ENCODE data around the gene PYDC2.

Gene PYDC2

DNA sequence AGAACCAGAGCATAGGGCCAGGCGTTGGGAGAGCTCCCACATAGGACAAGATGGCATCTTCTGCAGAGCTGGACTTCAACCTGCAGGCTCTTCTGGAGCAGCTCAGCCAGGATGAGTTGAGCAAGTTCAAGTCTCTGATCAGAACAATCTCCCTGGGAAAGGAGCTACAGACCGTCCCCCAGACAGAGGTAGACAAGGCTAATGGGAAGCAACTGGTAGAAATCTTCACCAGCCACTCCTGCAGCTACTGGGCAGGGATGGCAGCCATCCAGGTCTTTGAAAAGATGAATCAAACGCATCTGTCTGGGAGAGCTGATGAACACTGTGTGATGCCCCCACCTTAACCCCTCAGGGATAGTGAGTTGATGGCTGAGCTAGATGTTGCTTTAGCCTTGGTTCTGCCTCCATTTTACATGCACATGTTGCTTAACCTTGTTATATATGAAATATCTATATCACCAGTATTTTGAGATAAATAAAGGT lies at the start of gene PYDC2:
PYDC2 (plus strand) TSS at position 51 of the 483 bp plus-strand sequence; CDS start at position 51, 0 bp downstream.
- in situ Hi-C loops (cut with MboI; ENCODE audit: low sequenced_read_pairs): no loop called here
- no peak for DNase-seq (ENCODE audit: low spot score in 2 of 2)
- no peaks in the 10 kb centered on the region for H3K9me3 ChIP-seq

DNA sequence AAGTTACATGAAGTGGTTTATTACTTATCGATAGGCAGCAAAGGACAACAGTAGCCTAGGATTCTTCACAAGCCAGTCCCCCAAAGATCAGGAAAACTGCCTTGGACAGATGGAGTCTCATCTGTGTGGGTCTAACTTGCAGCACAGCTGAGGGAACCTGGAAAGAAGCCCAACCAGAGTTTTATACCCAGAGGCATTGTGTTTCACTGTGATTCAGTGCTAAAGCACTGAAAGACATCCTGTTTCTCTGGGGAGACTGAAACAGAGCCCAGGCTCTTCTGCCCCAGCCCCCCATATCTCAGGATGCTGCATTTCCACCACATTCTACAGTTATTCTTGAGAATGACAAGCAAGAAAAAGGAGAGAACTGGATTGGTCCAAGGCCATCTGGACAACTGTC lies 48.2 kb upstream of the PYDC2 start:
- no peaks in the 10 kb centered on the region for H3K4me1 ChIP-seq
- no peaks in the 10 kb centered on the region for H3K27me3 ChIP-seq (ENCODE audit: low read depth)
- in situ Hi-C loops (cut with MboI; ENCODE audit: low sequenced_read_pairs): loop anchor here (10.0 kb wide), 2 partner anchors 392 to 1022 kb away; no protein-coding TSS in a partner anchor
- no peaks in the 10 kb centered on the region for H3K36me3 ChIP-seq (replicated peaks)
- DNase-seq (ENCODE audit: low spot score in 2 of 2): no peak
- peaks cover 6% of the 10 kb centered on the region; the same call in 1 of the 2 replicates for H3K9me3 ChIP-seq
- H3K4me3 ChIP-seq: no peak overlapping the region

More for the DNA sequence above, at the start of gene PYDC2:
- no peaks in the 10 kb centered on the region for H3K4me1 ChIP-seq
- no peaks in the 10 kb centered on the region for H3K27me3 ChIP-seq (ENCODE audit: low read depth)
- H3K4me3 ChIP-seq: no peak within 1 kb of the TSS
- no peaks in the 10 kb centered on the region for H3K36me3 ChIP-seq (replicated peaks)

DNA sequence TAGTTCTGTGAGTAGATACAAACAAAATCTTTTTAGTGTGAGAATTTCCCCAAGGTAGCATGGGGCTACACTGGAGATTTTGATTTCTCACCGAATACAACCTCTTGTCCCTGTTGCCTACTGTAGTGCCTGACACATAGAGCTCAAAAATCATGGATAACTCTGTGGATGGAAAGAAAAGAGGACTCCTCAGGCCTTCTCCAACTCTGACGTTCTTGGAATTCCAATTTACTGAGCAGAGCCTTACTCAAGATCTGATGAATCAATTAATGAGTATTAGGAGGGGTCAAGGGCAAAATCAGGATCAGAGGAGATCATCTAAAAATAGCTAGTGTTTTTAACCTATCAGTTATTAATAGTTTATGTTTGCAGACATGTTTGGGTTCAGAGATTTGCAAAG lies 46.7 kb upstream of the PYDC2 start:
- Histone ChIP-seq H3K36me3 (replicated peaks) (no peaks in the 10 kb centered on the region), H3K4me1 (no peaks in the 10 kb centered on the region), H3K27me3 (ENCODE audit: low read depth) (no peaks in the 10 kb centered on the region), H3K4me3 (no peak overlapping the region), H3K9me3 (peaks cover 6% of the 10 kb centered on the region; the same call in 1 of the 2 replicates)
- in situ Hi-C loops (cut with MboI; ENCODE audit: low sequenced_read_pairs): loop anchor here (10.0 kb wide), 2 partner anchors 391 to 1021 kb away; no protein-coding TSS in a partner anchor
- DNase-seq (ENCODE audit: low spot score in 2 of 2): no peak

DNA sequence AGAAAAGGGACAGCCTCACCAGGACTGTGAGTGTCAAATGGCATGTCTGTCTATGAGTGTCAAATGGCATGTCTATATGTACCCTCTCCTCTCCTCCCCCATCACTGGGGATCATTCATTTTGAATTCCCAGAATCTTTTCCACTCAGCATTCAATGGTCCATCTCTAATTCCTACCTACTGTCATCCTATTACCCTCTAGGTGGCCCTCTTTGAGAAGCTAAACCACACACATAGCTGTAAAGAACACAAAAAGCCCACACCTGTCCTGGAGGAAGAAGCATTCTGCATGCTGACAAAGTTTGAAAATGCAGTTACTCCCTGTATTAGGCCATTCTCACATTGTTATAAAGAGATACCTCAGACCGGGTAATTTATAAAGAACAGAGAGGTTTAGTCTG lies 46.2 kb upstream of the PYDC2 start:
- Histone ChIP-seq H3K4me3 (no peak overlapping the region), H3K36me3 (replicated peaks) (no peaks in the 10 kb centered on the region), H3K4me1 (no peaks in the 10 kb centered on the region), H3K27me3 (ENCODE audit: low read depth) (no peaks in the 10 kb centered on the region), H3K9me3 (peaks cover 3% of the 10 kb centered on the region; the same call in 1 of the 2 replicates)
- no peak for DNase-seq (ENCODE audit: low spot score in 2 of 2)
- in situ Hi-C loops (cut with MboI; ENCODE audit: low sequenced_read_pairs): loop anchor here (10.0 kb wide), 2 partner anchors 390 to 1020 kb away; no protein-coding TSS in a partner anchor

DNA sequence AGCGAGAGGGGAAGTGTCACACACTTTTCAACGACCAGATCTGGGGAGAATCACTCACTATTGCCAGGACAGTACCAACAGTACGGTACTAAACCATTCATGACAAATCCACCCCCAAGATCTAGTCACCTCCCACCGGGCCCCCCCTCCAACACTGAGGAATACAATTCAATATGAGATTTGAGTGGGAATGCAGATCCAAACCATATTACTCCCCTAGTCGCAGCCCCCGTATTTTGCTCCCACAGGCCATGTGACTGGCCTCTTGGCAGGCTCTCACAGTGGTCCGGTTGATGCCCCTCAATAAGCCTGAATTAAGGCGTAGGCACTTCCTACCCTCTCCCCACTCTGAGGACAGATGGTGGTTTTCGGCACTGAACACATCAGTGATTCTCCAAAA lies 45.4 kb upstream of the PYDC2 start:
- H3K4me1 ChIP-seq: no peaks in the 10 kb centered on the region
- no peaks in the 10 kb centered on the region for H3K27me3 ChIP-seq (ENCODE audit: low read depth)
- no peak overlapping the region for H3K4me3 ChIP-seq
- DNase-seq (ENCODE audit: low spot score in 2 of 2): no peak
- no peaks in the 10 kb centered on the region for H3K9me3 ChIP-seq
- no peaks in the 10 kb centered on the region for H3K36me3 ChIP-seq (replicated peaks)
- in situ Hi-C loops (cut with MboI; ENCODE audit: low sequenced_read_pairs): loop anchor here (10.0 kb wide), 2 partner anchors 389 to 1019 kb away; no protein-coding TSS in a partner anchor

DNA sequence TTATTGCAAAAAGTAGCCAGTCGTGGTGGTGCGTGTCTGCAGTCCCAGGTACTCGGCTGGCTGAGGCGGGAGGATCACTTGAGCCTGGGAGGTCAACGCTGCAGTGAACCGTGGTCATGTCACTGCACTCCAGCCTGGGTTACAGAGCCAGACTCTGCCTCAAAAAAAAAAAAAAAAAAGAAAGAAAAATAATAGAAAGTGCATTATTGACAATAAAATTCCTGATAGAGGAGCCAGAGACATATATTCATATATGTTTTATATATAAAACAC lies 43.6 kb upstream of the PYDC2 start:
- H3K4me1 ChIP-seq: no peaks in the 10 kb centered on the region
- no peak overlapping the region for H3K4me3 ChIP-seq
- no peak for DNase-seq (ENCODE audit: low spot score in 2 of 2)
- in situ Hi-C loops (cut with MboI; ENCODE audit: low sequenced_read_pairs): loop anchor here (10.0 kb wide), 2 partner anchors 387 to 1017 kb away; no protein-coding TSS in a partner anchor
- no peaks in the 10 kb centered on the region for H3K27me3 ChIP-seq (ENCODE audit: low read depth)
- no peaks in the 10 kb centered on the region for H3K9me3 ChIP-seq
- no peaks in the 10 kb centered on the region for H3K36me3 ChIP-seq (replicated peaks)

DNA sequence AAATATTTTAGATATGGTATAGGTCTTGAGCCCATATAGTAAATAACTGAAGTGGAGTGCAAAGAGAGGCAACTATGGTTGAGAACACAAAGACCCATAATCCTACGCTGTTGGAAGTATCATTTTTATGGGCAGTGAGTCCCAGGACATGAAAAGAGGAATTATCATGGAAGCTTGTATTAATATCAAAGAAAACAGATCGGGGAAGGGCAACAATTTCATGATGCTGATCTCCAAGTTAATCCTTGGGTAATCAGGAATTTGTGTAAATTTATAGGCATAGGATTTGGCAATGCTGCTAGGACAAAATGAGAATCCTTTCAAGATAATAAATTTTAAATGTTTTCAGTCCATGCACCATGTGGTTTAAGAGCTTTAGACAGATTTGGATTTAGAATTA lies 40.2 kb upstream of the PYDC2 start:
- no peaks in the 10 kb centered on the region for H3K36me3 ChIP-seq (replicated peaks)
- no peak overlapping the region for H3K4me3 ChIP-seq
- no peaks in the 10 kb centered on the region for H3K27me3 ChIP-seq (ENCODE audit: low read depth)
- DNase-seq (ENCODE audit: low spot score in 2 of 2): peak in 1 of 2 experiments; percentile 8
- H3K4me1 ChIP-seq: peaks cover 3% of the 10 kb centered on the region; the same call in 1 of the 2 replicates
- in situ Hi-C loops (cut with MboI; ENCODE audit: low sequenced_read_pairs): no loop called here
- H3K9me3 ChIP-seq: no peaks in the 10 kb centered on the region

DNA sequence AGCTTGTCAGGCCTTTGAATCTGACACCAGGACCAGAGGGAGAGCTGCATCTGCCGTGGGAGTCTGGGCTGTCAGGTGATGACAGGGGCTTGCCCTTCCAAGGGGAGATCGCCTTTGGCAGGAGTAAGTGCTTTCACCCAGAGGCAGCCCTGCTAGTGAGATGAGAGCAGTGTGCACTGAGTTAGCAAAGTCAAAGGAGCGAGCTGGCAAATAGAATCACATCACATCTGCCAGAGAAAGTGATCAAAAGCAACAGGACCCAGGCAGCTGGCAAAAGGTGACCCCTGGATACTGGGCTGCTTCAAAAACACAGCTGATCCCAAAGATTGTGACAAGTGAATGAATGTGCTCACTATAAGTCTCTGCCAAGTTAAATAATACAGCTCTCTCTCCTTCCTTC lies 36.1 kb upstream of the PYDC2 start:
- peaks cover 8% of the 10 kb centered on the region; the same call in 1 of the 2 replicates for H3K4me1 ChIP-seq
- H3K27me3 ChIP-seq (ENCODE audit: low read depth): no peaks in the 10 kb centered on the region
- no peak for DNase-seq (ENCODE audit: low spot score in 2 of 2)
- no peaks in the 10 kb centered on the region for H3K36me3 ChIP-seq (replicated peaks)
- no peaks in the 10 kb centered on the region for H3K9me3 ChIP-seq
- H3K4me3 ChIP-seq: no peak overlapping the region
- in situ Hi-C loops (cut with MboI; ENCODE audit: low sequenced_read_pairs): no loop called here

DNA sequence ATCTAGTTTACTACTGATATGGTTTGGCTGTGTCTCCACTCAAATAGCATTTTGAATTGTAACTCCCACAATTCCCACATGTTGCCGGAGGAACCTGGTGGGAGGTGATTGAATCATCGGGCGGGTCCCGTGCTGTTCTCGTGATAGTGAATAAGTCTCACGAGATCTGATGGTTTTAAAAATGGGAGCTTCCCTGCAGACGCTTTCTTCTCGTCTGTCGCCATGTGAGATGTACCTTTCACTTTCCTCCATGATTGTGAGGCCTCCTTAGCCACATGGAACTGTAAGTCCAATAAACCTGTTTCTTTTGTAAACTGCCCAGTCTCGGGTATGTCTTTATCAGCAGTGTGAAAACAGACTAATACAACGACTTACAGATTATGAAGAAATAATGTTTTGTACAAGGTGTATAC lies 35.6 kb upstream of the PYDC2 start:
- in situ Hi-C loops (cut with MboI; ENCODE audit: low sequenced_read_pairs): no loop called here
- no peak for DNase-seq (ENCODE audit: low spot score in 2 of 2)
- Histone ChIP-seq H3K27me3 (ENCODE audit: low read depth) (no peaks in the 10 kb centered on the region), H3K4me1 (peaks cover 8% of the 10 kb centered on the region; the same call in 1 of the 2 replicates), H3K36me3 (replicated peaks) (no peaks in the 10 kb centered on the region), H3K4me3 (no peak overlapping the region), H3K9me3 (no peaks in the 10 kb centered on the region)

DNA sequence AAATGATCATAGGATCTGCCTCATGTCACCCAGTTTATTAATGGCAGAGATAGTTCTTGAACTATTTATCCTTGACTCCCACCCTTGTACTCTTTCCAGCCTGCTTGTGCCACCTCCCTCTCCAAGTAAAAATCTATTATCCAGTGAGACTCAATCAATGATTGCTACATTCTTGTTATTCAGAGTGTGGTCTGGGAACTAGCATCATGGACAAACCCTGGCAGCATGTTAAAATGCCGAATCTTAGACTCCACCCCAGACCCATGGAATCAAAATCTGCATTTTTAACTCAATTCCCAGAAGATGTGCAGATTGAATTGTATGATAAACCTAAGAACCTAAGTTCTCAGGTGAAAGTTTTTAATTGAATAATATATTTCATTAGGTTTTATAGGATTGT lies 34.7 kb upstream of the PYDC2 start:
- in situ Hi-C loops (cut with MboI; ENCODE audit: low sequenced_read_pairs): no loop called here
- Histone ChIP-seq H3K9me3 (no peaks in the 10 kb centered on the region), H3K4me1 (peaks cover 8% of the 10 kb centered on the region; the same call in 1 of the 2 replicates), H3K27me3 (ENCODE audit: low read depth) (no peaks in the 10 kb centered on the region), H3K4me3 (no peak overlapping the region), H3K36me3 (replicated peaks) (no peaks in the 10 kb centered on the region)
- no peak for DNase-seq (ENCODE audit: low spot score in 2 of 2)

DNA sequence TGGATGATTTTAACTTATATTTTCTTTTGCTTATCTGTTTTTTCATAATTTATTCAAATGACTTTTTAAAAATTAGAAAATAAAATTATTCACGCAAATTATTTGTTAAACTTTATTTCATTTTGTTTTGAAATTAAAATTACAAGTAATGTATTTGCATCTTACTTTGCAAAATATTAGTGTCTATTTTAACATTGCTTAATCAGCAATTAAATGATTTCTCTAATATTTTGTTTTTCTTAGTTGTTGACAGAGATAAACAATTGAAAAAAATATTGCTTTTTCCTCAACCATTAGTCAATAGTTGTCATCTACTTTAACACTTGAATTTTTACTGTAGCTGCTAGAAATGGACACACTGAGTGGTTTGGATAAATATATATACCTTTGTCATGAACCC lies 32.8 kb upstream of the PYDC2 start:
- no peak overlapping the region for H3K4me3 ChIP-seq
- in situ Hi-C loops (cut with MboI; ENCODE audit: low sequenced_read_pairs): no loop called here
- no peaks in the 10 kb centered on the region for H3K27me3 ChIP-seq (ENCODE audit: low read depth)
- H3K4me1 ChIP-seq: peaks cover 8% of the 10 kb centered on the region; the same call in 1 of the 2 replicates
- H3K9me3 ChIP-seq: no peaks in the 10 kb centered on the region
- H3K36me3 ChIP-seq (replicated peaks): no peaks in the 10 kb centered on the region
- no peak for DNase-seq (ENCODE audit: low spot score in 2 of 2)

DNA sequence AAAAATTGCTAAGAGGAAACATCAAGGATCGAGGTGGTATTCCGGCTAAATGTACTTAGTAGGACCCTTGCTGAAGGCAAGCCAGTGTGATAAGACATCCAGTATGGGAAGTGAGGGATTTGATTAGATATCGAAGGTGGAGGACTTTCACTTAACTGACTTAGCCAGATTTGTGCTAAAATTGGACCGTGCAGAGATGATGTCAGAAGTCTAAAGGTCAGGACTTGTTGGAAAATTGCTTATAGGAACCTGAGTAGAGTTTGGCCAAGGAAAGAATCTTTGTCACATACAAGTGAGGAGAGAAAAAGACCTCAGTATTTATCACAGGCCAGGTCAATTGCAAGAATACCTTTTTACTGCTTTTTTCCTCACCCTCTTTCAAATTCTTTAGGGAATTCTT lies 30.9 kb upstream of the PYDC2 start:
- H3K27me3 ChIP-seq (ENCODE audit: low read depth): no peaks in the 10 kb centered on the region
- H3K4me1 ChIP-seq: peaks cover 8% of the 10 kb centered on the region; the same call in 1 of the 2 replicates
- no peak for DNase-seq (ENCODE audit: low spot score in 2 of 2)
- H3K9me3 ChIP-seq: no peaks in the 10 kb centered on the region
- H3K36me3 ChIP-seq (replicated peaks): no peaks in the 10 kb centered on the region
- H3K4me3 ChIP-seq: no peak overlapping the region
- in situ Hi-C loops (cut with MboI; ENCODE audit: low sequenced_read_pairs): no loop called here

DNA sequence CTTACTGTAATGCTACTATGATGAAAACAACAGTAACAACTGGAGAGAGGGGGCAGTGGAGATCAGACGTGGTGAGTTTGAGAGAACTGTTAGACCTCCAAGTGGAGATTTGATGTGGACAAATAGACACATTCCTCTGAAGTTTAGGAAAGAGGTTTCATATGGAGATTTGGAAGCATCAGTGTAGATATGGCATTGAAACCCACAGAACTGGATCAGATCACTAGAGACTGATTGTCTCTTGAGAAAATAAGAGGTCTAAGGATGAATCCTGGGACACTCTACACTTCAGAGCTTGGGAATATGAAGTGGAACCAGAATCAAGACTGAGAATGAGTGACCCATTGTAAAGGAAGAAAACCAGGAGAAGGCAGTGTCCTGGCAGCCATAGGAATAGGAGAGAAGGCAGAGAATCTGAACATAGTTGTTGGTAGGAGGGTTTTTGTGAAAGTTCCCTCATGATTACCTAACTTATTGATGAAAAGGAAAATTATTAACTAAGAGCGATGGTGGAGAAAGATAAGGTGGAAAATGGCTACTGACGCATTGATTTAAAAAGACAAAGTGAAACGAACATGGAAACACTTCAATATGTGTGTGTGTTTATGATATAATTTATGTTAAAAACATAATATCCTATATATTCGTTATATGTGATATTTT lies 29.7 kb upstream of the PYDC2 start:
- DNase-seq (ENCODE audit: low spot score in 2 of 2): no peak
- Histone ChIP-seq H3K27me3 (ENCODE audit: low read depth) (no peaks in the 10 kb centered on the region), H3K36me3 (replicated peaks) (no peaks in the 10 kb centered on the region), H3K4me1 (no peaks in the 10 kb centered on the region), H3K9me3 (no peaks in the 10 kb centered on the region), H3K4me3 (no peak overlapping the region)
- in situ Hi-C loops (cut with MboI; ENCODE audit: low sequenced_read_pairs): no loop called here

DNA sequence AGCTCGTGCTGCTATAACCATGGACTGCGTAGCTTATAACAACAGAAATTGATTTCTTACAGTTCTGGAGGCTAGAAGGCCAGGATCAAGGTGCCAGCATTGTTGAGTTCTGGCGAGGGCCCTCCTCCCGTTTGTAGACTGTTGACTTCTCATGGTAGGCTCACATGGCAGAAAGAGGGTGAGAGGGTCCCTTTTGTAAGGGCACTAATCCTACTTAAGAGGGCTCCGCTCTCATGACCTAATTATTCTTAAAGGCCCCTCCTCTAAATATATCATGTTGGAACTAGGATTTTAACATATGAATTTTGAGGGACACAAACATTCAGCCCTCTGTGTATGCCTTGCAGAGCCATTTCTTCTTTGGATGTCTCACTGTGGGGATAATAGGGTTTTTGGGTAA lies 28.8 kb upstream of the PYDC2 start:
- DNase-seq (ENCODE audit: low spot score in 2 of 2): no peak
- H3K4me3 ChIP-seq: no peak overlapping the region
- no peaks in the 10 kb centered on the region for H3K36me3 ChIP-seq (replicated peaks)
- H3K9me3 ChIP-seq: no peaks in the 10 kb centered on the region
- in situ Hi-C loops (cut with MboI; ENCODE audit: low sequenced_read_pairs): no loop called here
- H3K4me1 ChIP-seq: no peaks in the 10 kb centered on the region
- H3K27me3 ChIP-seq (ENCODE audit: low read depth): no peaks in the 10 kb centered on the region
